HG03521 (cell line): ENCODE results near the gene RND2.
"Not testable (repeated sequence)": the region's sequence is repeated elsewhere in the genome, so short reads cannot be mapped to it uniquely, and the experiment has no call there.

Experiments
- ATAC-seq: cut with Tn5 transposase; IDR thresholded peaks from one replicate; pipeline ENCODE4 v1.9.1; 2021; ENCODE audit warnings: mild to moderate bottlenecking, moderate library complexity; ENCODE audit not compliant: unreplicated experiment

The RND2 gene

GRCh38 chr17:43024407-43025289 lies at the start of gene RND2:
Gene RND2, plus strand, starts transcription at chr17:43025231. Its CDS starts 117 bp downstream, at chr17:43025348.
- ATAC-seq, result peak; percentile 32

GRCh38 chr17:42975265-42975664 lies 49.8 kb upstream of the RND2 start:
- ATAC-seq, result no peak

GRCh38 chr17:42975701-42976100 lies 49.3 kb upstream of the RND2 start:
- not testable (repeated sequence) for ATAC-seq

GRCh38 chr17:42979511-42980273 lies 45.3 kb upstream of the RND2 start, which contains the start of gene PTGES3L:
Gene PTGES3L, minus strand, starts transcription at chr17:42980080. Its CDS starts 27 bp downstream, at chr17:42980053.
- ATAC-seq, result no peak

GRCh38 chr17:42980274-42980765 lies 44.7 kb upstream of the RND2 start, which contains the start of gene RUNDC1:
Gene RUNDC1, plus strand, starts transcription at chr17:42980565. Its CDS starts 12 bp downstream, at chr17:42980577.
- ATAC-seq, result peak; percentile 69

- peak; percentile 48 for ATAC-seq
Measured at GRCh38 chr17:42980766-42981397, 44.1 kb upstream of the RND2 start.

- no peak for ATAC-seq
Measured at GRCh38 chr17:42982266-42982665, 42.8 kb upstream of the RND2 start.

GRCh38 chr17:42985225-42985624 lies 39.8 kb upstream of the RND2 start:
- ATAC-seq, result no peak

GRCh38 chr17:42989141-42989540 lies 35.9 kb upstream of the RND2 start:
- no peak for ATAC-seq

- ATAC-seq, result no peak
Measured at GRCh38 chr17:42989726-42990652, 35.0 kb upstream of the RND2 start.

GRCh38 chr17:42991471-42991870 lies 33.6 kb upstream of the RND2 start:
- ATAC-seq, result no peak

- no peak for ATAC-seq
Measured at GRCh38 chr17:42992872-42993271, 32.2 kb upstream of the RND2 start.

GRCh38 chr17:42993913-42994312 lies 31.1 kb upstream of the RND2 start:
- not testable (repeated sequence) for ATAC-seq

- no peak for ATAC-seq
Measured at GRCh38 chr17:42997390-42997983, 27.5 kb upstream of the RND2 start.

- peak; percentile 92 for ATAC-seq
Measured at GRCh38 chr17:42997984-42998938, 26.8 kb upstream of the RND2 start, which contains the start of gene RPL27. Gene RPL27, plus strand, starts transcription at chr17:42998419. Its CDS starts 332 bp downstream, at chr17:42998751.

- no peak for ATAC-seq
Measured at GRCh38 chr17:42999003-42999525, 26.0 kb upstream of the RND2 start.

GRCh38 chr17:43000894-43001293 lies 24.1 kb upstream of the RND2 start:
- not testable (repeated sequence) for ATAC-seq
